ENCODE measurements around the gene MBNL1.

GRCh38 chr3:152486364-152486763 is 217.6 kb downstream of the MBNL1 start:
- TF ChIP-seq, protein P1, sequence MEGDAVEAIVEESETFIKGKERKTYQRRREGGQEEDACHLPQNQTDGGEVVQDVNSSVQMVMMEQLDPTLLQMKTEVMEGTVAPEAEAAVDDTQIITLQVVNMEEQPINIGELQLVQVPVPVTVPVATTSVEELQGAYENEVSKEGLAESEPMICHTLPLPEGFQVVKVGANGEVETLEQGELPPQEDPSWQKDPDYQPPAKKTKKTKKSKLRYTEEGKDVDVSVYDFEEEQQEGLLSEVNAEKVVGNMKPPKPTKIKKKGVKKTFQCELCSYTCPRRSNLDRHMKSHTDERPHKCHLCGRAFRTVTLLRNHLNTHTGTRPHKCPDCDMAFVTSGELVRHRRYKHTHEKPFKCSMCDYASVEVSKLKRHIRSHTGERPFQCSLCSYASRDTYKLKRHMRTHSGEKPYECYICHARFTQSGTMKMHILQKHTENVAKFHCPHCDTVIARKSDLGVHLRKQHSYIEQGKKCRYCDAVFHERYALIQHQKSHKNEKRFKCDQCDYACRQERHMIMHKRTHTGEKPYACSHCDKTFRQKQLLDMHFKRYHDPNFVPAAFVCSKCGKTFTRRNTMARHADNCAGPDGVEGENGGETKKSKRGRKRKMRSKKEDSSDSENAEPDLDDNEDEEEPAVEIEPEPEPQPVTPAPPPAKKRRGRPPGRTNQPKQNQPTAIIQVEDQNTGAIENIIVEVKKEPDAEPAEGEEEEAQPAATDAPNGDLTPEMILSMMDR (IDR thresholded peaks at IDR 0.05; ENCODE audit: extremely low read depth in 1 of 2, insufficient read depth in 1 of 2, low read depth in 1 of 2, low read length in 2 of 2) = no peak
- TF ChIP-seq EZH2 (IDR thresholded peaks at IDR 0.05; ENCODE audit: borderline replicate concordance, low read depth, low read length, severe bottlenecking) = no peak
- no peak for TF ChIP-seq POLR2AphosphoS5 (IDR thresholded peaks at IDR 0.05; ENCODE audit: insufficient read depth, low read depth, low read length)
- TF ChIP-seq JUN (IDR thresholded peaks at IDR 0.05; ENCODE audit: borderline replicate concordance, insufficient read depth, insufficient read length, low read depth) = no peak
- no peak for TF ChIP-seq POLR2A (IDR thresholded peaks at IDR 0.05; ENCODE audit: low read depth, low read length)
